B cell (primary cell): ENCODE measurements around the gene FOXL1.

ENCODE experiments used
- EZH2 ChIP-seq: IDR thresholded peaks from 2 replicates; pipeline ENCODE4 v1.6.1; 2012; ENCODE audit warnings: borderline replicate concordance, low read depth, mild to moderate bottlenecking, moderate library complexity, low read length; ENCODE audit not compliant: insufficient read depth, poor library complexity, severe bottlenecking
- TF ChIP-seq, protein P1 (sequence below): fragments of 200-600 bp; IDR thresholded peaks from one replicate; pipeline ENCODE4 v1.8.0; 2022; ENCODE audit warnings: antibody characterized with exemption, mild to moderate bottlenecking

GRCh38 chr16:86598607-86599565 is 20.5 kb downstream of the FOXL1 start:
- TF ChIP-seq, protein P1, sequence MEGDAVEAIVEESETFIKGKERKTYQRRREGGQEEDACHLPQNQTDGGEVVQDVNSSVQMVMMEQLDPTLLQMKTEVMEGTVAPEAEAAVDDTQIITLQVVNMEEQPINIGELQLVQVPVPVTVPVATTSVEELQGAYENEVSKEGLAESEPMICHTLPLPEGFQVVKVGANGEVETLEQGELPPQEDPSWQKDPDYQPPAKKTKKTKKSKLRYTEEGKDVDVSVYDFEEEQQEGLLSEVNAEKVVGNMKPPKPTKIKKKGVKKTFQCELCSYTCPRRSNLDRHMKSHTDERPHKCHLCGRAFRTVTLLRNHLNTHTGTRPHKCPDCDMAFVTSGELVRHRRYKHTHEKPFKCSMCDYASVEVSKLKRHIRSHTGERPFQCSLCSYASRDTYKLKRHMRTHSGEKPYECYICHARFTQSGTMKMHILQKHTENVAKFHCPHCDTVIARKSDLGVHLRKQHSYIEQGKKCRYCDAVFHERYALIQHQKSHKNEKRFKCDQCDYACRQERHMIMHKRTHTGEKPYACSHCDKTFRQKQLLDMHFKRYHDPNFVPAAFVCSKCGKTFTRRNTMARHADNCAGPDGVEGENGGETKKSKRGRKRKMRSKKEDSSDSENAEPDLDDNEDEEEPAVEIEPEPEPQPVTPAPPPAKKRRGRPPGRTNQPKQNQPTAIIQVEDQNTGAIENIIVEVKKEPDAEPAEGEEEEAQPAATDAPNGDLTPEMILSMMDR, result no peak
- no peak for TF ChIP-seq EZH2
